ENCODE results near the gene ZBTB40. TPM values are rescaled to one million over a fixed set of nuclear protein-coding genes. Genes with fewer than 3 reads are reported as not detected.

Gene ZBTB40
- total and polyA plus RNA-seq, 2 of the 13 experiments (the other 11 are each of a cell fraction or from before 2014, with no cell fraction given), result 8.8 to 16.5 TPM

DNA sequence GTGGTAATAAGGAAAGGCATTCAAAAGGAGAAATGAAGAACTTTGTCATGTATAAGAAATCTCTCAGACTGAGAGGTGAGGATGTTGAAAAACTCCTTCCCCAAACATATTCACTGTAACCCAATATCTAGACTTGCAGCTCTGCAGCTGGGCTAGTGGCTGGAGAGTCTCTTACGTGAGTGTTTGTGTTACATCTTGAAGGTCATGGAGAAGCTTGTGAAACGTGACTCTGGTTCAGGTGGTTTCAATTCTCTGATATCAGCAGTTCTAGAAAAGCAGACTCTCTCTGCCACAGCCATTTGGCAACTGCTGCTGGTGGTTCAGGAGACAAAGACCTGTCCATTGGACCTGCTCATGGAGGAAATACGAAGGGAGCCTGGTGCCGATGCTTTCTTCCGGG lies 56.7 kb downstream of the ZBTB40 start:
- no peak overlapping the region for H2AFZ ChIP-seq (ENCODE audit: low read length)
- peaks cover 25 to 73% of the 10 kb centered on the region in 2 experiments for H3K36me3 ChIP-seq (replicated peaks in 1 of 2; ENCODE audit: control insufficient read depth in 1 of 2, insufficient read depth in 2 of 2, low read length in 2 of 2)
- intact Hi-C loops (cut with micrococcal nuclease; ENCODE audit: unreplicated experiment), result no loop called here

More for the DNA sequence above, 56.7 kb downstream of the ZBTB40 start:
- 93% methylated on average over 2 of the region's 5 CpGs for WGBS (ENCODE audit: low lambda C conversion rate)
- no peaks in the 10 kb centered on the region for H3K79me2 ChIP-seq (ENCODE audit: insufficient read depth, low read length)
- ChIA-PET CTCF (ENCODE audit: low intra/inter-chr PET ratio, low total read pairs) (no interaction called here), POLR2A (no interaction called here)
- H3K4me2 ChIP-seq (ENCODE audit: low read depth, low read length), result no peak overlapping the region
- in situ Hi-C loops (cut with HindIII; ENCODE audit: extremely low pct_ligation_motif_present, low pct_unique_long_range_greater_than_20kb), result no loop called here
- no peak overlapping the region for H3K27ac ChIP-seq (ENCODE audit: extremely low read length, insufficient read depth, low read length)
- H3K27me3 ChIP-seq (ENCODE audit: control insufficient read depth in 1 of 2, insufficient read depth in 2 of 2, low read length in 2 of 2), result no peaks in the 10 kb centered on the region
- no peak overlapping the region for H3K4me3 ChIP-seq (replicated peaks in 1 of 3; ENCODE audit: insufficient read depth in 1 of 3, low read depth in 2 of 3, low read length in 3 of 3)
- H3K9ac ChIP-seq (ENCODE audit: insufficient read depth, low read depth, low read length), result no peak overlapping the region
- BruUV-seq (replicated peaks), result no TSS peak
- peaks cover 12% of the 10 kb centered on the region for H3K4me1 ChIP-seq (ENCODE audit: insufficient read depth, low read length)
- FAIRE-seq, result no peak
- no peak for ATAC-seq
- no peaks in the 10 kb centered on the region for H3K9me3 ChIP-seq (ENCODE audit: low read length)
- no peak for DNase-seq (ENCODE audit: low spot score)
- TF ChIP-seq, protein P1, sequence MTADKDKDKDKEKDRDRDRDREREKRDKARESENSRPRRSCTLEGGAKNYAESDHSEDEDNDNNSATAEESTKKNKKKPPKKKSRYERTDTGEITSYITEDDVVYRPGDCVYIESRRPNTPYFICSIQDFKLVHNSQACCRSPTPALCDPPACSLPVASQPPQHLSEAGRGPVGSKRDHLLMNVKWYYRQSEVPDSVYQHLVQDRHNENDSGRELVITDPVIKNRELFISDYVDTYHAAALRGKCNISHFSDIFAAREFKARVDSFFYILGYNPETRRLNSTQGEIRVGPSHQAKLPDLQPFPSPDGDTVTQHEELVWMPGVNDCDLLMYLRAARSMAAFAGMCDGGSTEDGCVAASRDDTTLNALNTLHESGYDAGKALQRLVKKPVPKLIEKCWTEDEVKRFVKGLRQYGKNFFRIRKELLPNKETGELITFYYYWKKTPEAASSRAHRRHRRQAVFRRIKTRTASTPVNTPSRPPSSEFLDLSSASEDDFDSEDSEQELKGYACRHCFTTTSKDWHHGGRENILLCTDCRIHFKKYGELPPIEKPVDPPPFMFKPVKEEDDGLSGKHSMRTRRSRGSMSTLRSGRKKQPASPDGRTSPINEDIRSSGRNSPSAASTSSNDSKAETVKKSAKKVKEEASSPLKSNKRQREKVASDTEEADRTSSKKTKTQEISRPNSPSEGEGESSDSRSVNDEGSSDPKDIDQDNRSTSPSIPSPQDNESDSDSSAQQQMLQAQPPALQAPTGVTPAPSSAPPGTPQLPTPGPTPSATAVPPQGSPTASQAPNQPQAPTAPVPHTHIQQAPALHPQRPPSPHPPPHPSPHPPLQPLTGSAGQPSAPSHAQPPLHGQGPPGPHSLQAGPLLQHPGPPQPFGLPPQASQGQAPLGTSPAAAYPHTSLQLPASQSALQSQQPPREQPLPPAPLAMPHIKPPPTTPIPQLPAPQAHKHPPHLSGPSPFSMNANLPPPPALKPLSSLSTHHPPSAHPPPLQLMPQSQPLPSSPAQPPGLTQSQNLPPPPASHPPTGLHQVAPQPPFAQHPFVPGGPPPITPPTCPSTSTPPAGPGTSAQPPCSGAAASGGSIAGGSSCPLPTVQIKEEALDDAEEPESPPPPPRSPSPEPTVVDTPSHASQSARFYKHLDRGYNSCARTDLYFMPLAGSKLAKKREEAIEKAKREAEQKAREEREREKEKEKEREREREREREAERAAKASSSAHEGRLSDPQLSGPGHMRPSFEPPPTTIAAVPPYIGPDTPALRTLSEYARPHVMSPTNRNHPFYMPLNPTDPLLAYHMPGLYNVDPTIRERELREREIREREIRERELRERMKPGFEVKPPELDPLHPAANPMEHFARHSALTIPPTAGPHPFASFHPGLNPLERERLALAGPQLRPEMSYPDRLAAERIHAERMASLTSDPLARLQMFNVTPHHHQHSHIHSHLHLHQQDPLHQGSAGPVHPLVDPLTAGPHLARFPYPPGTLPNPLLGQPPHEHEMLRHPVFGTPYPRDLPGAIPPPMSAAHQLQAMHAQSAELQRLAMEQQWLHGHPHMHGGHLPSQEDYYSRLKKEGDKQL (CRISPR knock-in tag; IDR thresholded peaks at IDR 0.05; ENCODE audit: low read depth), result no peak
- TF ChIP-seq ARID5B (CRISPR knock-in tag; IDR thresholded peaks at IDR 0.05) (no peak), GFI1 (CRISPR knock-in tag; IDR thresholded peaks at IDR 0.05; ENCODE audit: borderline replicate concordance) (no peak), ZFP82 (CRISPR knock-in tag; IDR thresholded peaks at IDR 0.05; ENCODE audit: borderline replicate concordance) (no peak), CREB1 (IDR thresholded peaks at IDR 0.05) (no peak), CREB1 (CRISPR knock-in tag; IDR thresholded peaks at IDR 0.05) (no peak)
- no peaks in the 10 kb centered on the region for H4K20me1 ChIP-seq (ENCODE audit: insufficient read depth, low read length)

Measured in HepG2 (cell line).